ENCODE results near the gene QRICH1. TPM values are rescaled to one million over a fixed set of nuclear protein-coding genes. Genes with fewer than 3 reads are reported as not detected.

The QRICH1 gene
- total RNA-seq, 1 experiment from 2014 or later: 123 TPM

DNA sequence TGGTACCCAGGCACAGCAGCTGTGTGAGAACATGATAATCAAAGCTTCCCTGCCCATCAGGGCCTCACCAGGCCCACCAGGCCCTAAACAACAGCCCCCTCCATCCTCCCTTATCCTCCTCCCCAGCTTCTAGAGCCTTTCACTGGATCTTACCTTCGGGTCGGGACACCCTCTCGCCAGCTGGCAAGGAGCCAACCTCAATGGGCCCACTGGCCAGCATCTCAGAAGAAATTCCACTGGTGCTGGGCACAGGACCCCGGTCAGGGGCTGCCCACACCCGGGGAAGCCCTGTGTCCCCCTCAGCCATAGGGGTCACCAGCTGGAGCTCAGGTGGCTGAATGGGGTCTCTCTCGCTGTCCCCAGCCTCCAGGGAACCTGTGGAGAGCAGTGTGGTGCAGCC, 17.5 kb upstream of the QRICH1 start (continued):
- no peak for TF ChIP-seq EMX1 (CRISPR knock-in tag; IDR thresholded peaks at IDR 0.05)
- no peak for TF ChIP-seq ZNF317 (CRISPR knock-in tag; IDR thresholded peaks at IDR 0.05; ENCODE audit: borderline replicate concordance, low read depth)
- no peak for TF ChIP-seq STAT6 (CRISPR knock-in tag; conservative IDR thresholded peaks at IDR 0.05; ENCODE audit: low read depth)
- no peak for TF ChIP-seq ARID4B (CRISPR knock-in tag; IDR thresholded peaks at IDR 0.05; ENCODE audit: borderline replicate concordance)

DNA sequence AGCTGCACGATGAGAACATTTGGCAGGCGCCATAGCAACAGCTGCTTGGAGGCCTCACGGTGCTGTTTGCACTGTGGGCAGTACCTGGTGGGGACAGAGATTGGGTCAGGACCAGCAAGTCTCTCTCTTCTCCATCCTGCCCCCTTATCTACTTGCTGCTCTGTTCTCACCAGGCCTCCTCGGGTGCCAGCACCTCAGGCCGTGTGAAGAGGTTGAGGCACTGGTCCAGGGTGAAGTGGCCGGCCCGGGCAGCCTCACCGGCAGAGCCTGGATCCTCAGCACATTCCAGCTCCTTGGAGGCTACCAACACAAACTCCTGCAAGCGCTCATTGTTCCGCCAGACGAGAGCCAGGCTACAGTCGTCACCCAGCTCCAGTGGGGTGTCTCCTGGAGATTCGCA, 16.9 kb upstream of the QRICH1 start:
- CTCF ChIA-PET: interaction anchor here (1.0 kb wide), 1 partner anchor 22 kb away, joined by 3 read pairs; the partner anchor contains the start of gene LAMB2
- Mint-ChIP-seq H3K27ac (no peak overlapping the region), H3K27me3 (ENCODE audit: low read depth) (no peaks in the 10 kb centered on the region), H3K36me3 (peaks cover 37% of the 10 kb centered on the region), H3K4me1 (peaks cover 3% of the 10 kb centered on the region), H3K9me3 (no peaks in the 10 kb centered on the region), H3K4me3 (no peak overlapping the region)
- ATAC-seq (no peak), DNase-seq (ENCODE audit: low spot score) (no peak)
- POLR2A ChIA-PET: no interaction called here
- TF ChIP-seq ZMAT4 (CRISPR knock-in tag; IDR thresholded peaks at IDR 0.05) (no peak), ATF1 (CRISPR knock-in tag; IDR thresholded peaks at IDR 0.05) (no peak), CREB1 (CRISPR knock-in tag; IDR thresholded peaks at IDR 0.05) (no peak), NFYB (CRISPR knock-in tag; conservative IDR thresholded peaks at IDR 0.05; ENCODE audit: low read depth) (no peak), FOXJ3 (CRISPR knock-in tag; IDR thresholded peaks at IDR 0.05; ENCODE audit: borderline replicate concordance) (no peak), ARID4B (CRISPR knock-in tag; IDR thresholded peaks at IDR 0.05; ENCODE audit: borderline replicate concordance) (no peak), GABPB1 (CRISPR knock-in tag; IDR thresholded peaks at IDR 0.05) (no peak), ZNF416 (CRISPR knock-in tag; IDR thresholded peaks at IDR 0.05) (no peak), MLX (CRISPR knock-in tag; IDR thresholded peaks at IDR 0.05) (no peak), ZNF263 (CRISPR knock-in tag; IDR thresholded peaks at IDR 0.05; ENCODE audit: low read depth) (no peak), IRF2 (CRISPR knock-in tag; IDR thresholded peaks at IDR 0.05; ENCODE audit: borderline replicate concordance, low read depth) (no peak)
- TF ChIP-seq, protein P1, sequence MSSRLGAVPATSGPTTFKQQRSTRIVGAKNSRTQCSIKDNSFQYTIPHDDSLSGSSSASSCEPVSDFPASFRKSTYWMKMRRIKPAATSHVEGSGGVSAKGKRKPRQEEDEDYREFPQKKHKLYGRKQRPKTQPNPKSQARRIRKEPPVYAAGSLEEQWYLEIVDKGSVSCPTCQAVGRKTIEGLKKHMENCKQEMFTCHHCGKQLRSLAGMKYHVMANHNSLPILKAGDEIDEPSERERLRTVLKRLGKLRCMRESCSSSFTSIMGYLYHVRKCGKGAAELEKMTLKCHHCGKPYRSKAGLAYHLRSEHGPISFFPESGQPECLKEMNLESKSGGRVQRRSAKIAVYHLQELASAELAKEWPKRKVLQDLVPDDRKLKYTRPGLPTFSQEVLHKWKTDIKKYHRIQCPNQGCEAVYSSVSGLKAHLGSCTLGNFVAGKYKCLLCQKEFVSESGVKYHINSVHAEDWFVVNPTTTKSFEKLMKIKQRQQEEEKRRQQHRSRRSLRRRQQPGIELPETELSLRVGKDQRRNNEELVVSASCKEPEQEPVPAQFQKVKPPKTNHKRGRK (CRISPR knock-in tag; IDR thresholded peaks at IDR 0.05; ENCODE audit: borderline replicate concordance): no peak

All from WTC11 (cell line).